Measurements from ENCODE around the gene MGST3.

The MGST3 gene

DNA sequence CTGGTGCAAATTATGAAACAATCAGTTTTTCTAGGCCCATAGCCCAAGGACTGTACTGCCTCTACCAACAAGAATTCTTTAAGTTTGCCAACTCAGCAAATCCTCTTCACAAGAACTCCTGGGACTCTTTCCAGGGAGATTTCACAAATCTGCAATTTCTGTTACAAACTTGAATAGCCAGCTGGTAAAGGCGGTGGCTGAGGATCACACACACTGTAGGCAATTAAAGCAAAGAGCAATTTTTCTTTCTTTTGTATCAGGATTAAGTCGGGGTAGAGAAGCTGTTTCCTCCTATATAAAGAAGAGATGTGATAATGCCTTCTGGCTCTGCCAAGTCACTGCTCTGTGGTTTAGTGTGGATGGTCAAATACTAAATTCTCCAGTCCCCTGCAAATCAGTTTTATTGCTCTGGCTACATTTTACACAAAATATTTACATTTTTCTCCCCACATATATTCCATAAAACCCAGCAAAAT, 65.6 kb downstream of the MGST3 start:
- Histone ChIP-seq H3K36me3 (ENCODE audit: insufficient read depth) (no peaks in the 10 kb centered on the region), H3K27ac (no peak overlapping the region; the same call in 1 of the 2 replicates), H3K4me3 (IDR thresholded peaks at IDR 0.05; ENCODE audit: insufficient read depth, low read depth, low read length) (no peak overlapping the region), H2AFZ (ENCODE audit: low read depth) (no peak overlapping the region), H3K4me2 (peak overlapping the region; percentile 83), H3K79me2 (ENCODE audit: insufficient read depth, low read depth) (peaks cover 45% of the 10 kb centered on the region), H3K27me3 (ENCODE audit: insufficient read depth, low read depth) (no peaks in the 10 kb centered on the region), H3K4me1 (ENCODE audit: low read depth, poor library complexity, severe bottlenecking) (peaks cover 31% of the 10 kb centered on the region), H3K9ac (no peak overlapping the region), H4K20me1 (ENCODE audit: insufficient read depth) (peaks cover 6% of the 10 kb centered on the region; the same call in 1 of the 2 replicates)
- TF ChIP-seq, protein P1, sequence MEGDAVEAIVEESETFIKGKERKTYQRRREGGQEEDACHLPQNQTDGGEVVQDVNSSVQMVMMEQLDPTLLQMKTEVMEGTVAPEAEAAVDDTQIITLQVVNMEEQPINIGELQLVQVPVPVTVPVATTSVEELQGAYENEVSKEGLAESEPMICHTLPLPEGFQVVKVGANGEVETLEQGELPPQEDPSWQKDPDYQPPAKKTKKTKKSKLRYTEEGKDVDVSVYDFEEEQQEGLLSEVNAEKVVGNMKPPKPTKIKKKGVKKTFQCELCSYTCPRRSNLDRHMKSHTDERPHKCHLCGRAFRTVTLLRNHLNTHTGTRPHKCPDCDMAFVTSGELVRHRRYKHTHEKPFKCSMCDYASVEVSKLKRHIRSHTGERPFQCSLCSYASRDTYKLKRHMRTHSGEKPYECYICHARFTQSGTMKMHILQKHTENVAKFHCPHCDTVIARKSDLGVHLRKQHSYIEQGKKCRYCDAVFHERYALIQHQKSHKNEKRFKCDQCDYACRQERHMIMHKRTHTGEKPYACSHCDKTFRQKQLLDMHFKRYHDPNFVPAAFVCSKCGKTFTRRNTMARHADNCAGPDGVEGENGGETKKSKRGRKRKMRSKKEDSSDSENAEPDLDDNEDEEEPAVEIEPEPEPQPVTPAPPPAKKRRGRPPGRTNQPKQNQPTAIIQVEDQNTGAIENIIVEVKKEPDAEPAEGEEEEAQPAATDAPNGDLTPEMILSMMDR (conservative IDR thresholded peaks at IDR 0.05; ENCODE audit: low read depth, low read length), result no peak

DNA sequence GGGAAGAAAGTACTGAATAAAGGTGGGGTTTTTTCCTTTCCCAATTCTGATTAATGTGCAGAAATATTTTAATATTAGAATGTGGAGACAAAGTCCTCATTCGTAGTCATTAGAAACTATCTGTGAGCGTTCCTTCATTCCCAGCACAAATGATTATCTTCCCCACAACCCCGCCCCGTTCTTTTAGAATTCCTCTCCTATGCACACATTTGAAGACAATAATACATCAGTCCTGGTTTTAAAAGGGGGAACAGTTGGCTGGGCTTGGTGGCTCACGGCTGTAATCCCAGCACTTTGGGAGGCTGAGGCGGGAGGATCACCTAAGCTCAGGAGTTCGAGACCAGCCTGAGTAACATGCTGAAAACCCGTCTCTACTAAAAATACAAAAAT, 66.5 kb downstream of the MGST3 start:
- Histone ChIP-seq H4K20me1 (ENCODE audit: insufficient read depth) (peaks cover 6% of the 10 kb centered on the region; the same call in 1 of the 2 replicates), H3K4me1 (ENCODE audit: low read depth, poor library complexity, severe bottlenecking) (peaks cover 28% of the 10 kb centered on the region), H3K27ac (peak overlapping the region; percentile 86), H3K9ac (peak overlapping the region; percentile 85; the same call in 1 of the 2 replicates), H3K4me3 (IDR thresholded peaks at IDR 0.05; ENCODE audit: insufficient read depth, low read depth, low read length) (peak overlapping the region; percentile 98), H3K27me3 (ENCODE audit: insufficient read depth, low read depth) (no peaks in the 10 kb centered on the region), H3K79me2 (ENCODE audit: insufficient read depth, low read depth) (peaks cover 41% of the 10 kb centered on the region), H3K4me2 (peak overlapping the region; percentile 83), H2AFZ (ENCODE audit: low read depth) (peak overlapping the region; percentile 87; the same call in 1 of the 2 replicates), H3K36me3 (ENCODE audit: insufficient read depth) (no peaks in the 10 kb centered on the region)
- TF ChIP-seq, protein P1 (conservative IDR thresholded peaks at IDR 0.05; ENCODE audit: low read depth, low read length), result no peak

- H3K27ac ChIP-seq, result peak within 1 kb of the TSS; percentile 86
- H3K9ac ChIP-seq, result peak within 1 kb of the TSS; percentile 85
- peaks cover 28% of the 10 kb centered on the region for H3K4me1 ChIP-seq (ENCODE audit: low read depth, poor library complexity, severe bottlenecking)
- H3K4me3 ChIP-seq (IDR thresholded peaks at IDR 0.05; ENCODE audit: insufficient read depth, low read depth, low read length), result peak within 1 kb of the TSS; percentile 98
- peak within 1 kb of the TSS; percentile 83 for H3K4me2 ChIP-seq
- no peaks in the 10 kb centered on the region for H3K27me3 ChIP-seq (ENCODE audit: insufficient read depth, low read depth)
- H2AFZ ChIP-seq (ENCODE audit: low read depth), result peak within 1 kb of the TSS; percentile 87
- H3K79me2 ChIP-seq (ENCODE audit: insufficient read depth, low read depth), result peaks cover 41% of the 10 kb centered on the region
- H3K36me3 ChIP-seq (ENCODE audit: insufficient read depth), result no peaks in the 10 kb centered on the region
- TF ChIP-seq, protein P1 (conservative IDR thresholded peaks at IDR 0.05; ENCODE audit: low read depth, low read length), result peak; percentile 67
- H4K20me1 ChIP-seq (ENCODE audit: insufficient read depth), result peaks cover 6% of the 10 kb centered on the region; the same call in 1 of the 2 replicates
These were observed 67.1 kb downstream of the MGST3 start, which contains the start of gene ALDH9A1 for GRCh38 chr1:165697881-165698760. Gene ALDH9A1, minus strand, starts transcription at chr1:165698562. Its CDS starts 4 bp downstream, at chr1:165698558.

DNA sequence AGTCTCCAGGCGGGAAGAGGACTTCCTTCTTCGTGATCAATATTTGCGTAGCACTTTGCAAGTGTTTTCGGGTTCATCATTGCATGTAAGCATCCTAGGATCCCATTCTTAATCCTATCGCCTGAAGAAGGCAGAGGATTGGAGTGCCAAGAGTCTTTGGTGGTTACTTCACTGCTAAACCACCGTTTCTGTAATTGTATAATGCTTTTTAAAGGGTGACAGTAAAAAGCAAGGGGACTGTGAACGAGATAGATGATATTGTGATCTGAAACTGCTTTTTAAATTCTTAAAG, 67.7 kb downstream of the MGST3 start:
- H3K4me2 ChIP-seq, result peak overlapping the region; percentile 83
- H3K79me2 ChIP-seq (ENCODE audit: insufficient read depth, low read depth), result peaks cover 41% of the 10 kb centered on the region
- H3K27me3 ChIP-seq (ENCODE audit: insufficient read depth, low read depth), result no peaks in the 10 kb centered on the region
- peak overlapping the region; percentile 90 for H3K4me3 ChIP-seq (IDR thresholded peaks at IDR 0.05; ENCODE audit: insufficient read depth, low read depth, low read length)
- H3K9ac ChIP-seq, result peak overlapping the region; percentile 85; the same call in 1 of the 2 replicates
- peak overlapping the region; percentile 86 for H3K27ac ChIP-seq
- H3K4me1 ChIP-seq (ENCODE audit: low read depth, poor library complexity, severe bottlenecking), result peaks cover 28% of the 10 kb centered on the region
- H2AFZ ChIP-seq (ENCODE audit: low read depth), result peak overlapping the region; percentile 87
- peaks cover 6% of the 10 kb centered on the region; the same call in 1 of the 2 replicates for H4K20me1 ChIP-seq (ENCODE audit: insufficient read depth)
- H3K36me3 ChIP-seq (ENCODE audit: insufficient read depth), result no peaks in the 10 kb centered on the region
- TF ChIP-seq, protein P1 (conservative IDR thresholded peaks at IDR 0.05; ENCODE audit: low read depth, low read length), result no peak
